KMS-11 (cell line): ENCODE measurements around the gene GBA2.

Source experiments
- H2AFZ ChIP-seq: fragments of 200-600 bp; sonication (generic); 2 replicates; pipeline ENCODE4 v1.6.1; 2016; ENCODE audit warnings: antibody characterized with exemption, mixed run types, low read depth
- H3K27ac ChIP-seq: fragments of 200-600 bp; sonication (generic); 2 replicates; pipeline ENCODE4 v1.6.1; 2016; ENCODE audit warnings: mild to moderate bottlenecking, mixed run types
- H3K27me3 ChIP-seq: fragments of 200-600 bp; sonication (generic); 2 replicates; pipeline ENCODE4 v1.6.1; 2017; ENCODE audit warnings: mild to moderate bottlenecking, low read depth, mixed run types, moderate library complexity; ENCODE audit not compliant: insufficient read depth
- H3K36me3 ChIP-seq: fragments of 200-600 bp; sonication (generic); 2 replicates; pipeline ENCODE4 v1.6.1; 2017; ENCODE audit warnings: mild to moderate bottlenecking, mixed run types; ENCODE audit not compliant: insufficient read depth
- H3K4me1 ChIP-seq: fragments of 200-600 bp; sonication (generic); 2 replicates; pipeline ENCODE4 v1.6.1; 2016; ENCODE audit warnings: mild to moderate bottlenecking, low read depth, mixed run types; ENCODE audit not compliant: poor library complexity, severe bottlenecking
- H3K4me2 ChIP-seq: fragments of 200-600 bp; sonication (generic); 2 replicates; pipeline ENCODE4 v1.7.0; 2016; ENCODE audit warnings: mild to moderate bottlenecking, mixed run types
- H3K4me3 ChIP-seq: fragments of 200-600 bp; sonication (generic); IDR thresholded peaks from 2 replicates; pipeline ENCODE4 v1.6.1; 2017; ENCODE audit warnings: low read depth, low read length, mixed read lengths; ENCODE audit not compliant: insufficient read depth
- H3K79me2 ChIP-seq: fragments of 200-600 bp; sonication (generic); 2 replicates; pipeline ENCODE4 v1.6.1; 2016; ENCODE audit warnings: low read depth, mixed run types; ENCODE audit not compliant: insufficient read depth
- H3K9ac ChIP-seq: fragments of 200-600 bp; sonication (generic); 2 replicates; pipeline ENCODE4 v1.6.1; 2016; ENCODE audit warnings: mild to moderate bottlenecking, mixed run types
- H4K20me1 ChIP-seq: fragments of 200-600 bp; sonication (generic); 2 replicates; pipeline ENCODE4 v1.6.1; 2016; ENCODE audit warnings: mild to moderate bottlenecking, mixed run types; ENCODE audit not compliant: insufficient read depth
- TF ChIP-seq, protein P1 (sequence below): fragments of 200-600 bp; sonication (generic); conservative IDR thresholded peaks from 2 replicates; pipeline ENCODE4 v1.6.1; 2017; ENCODE audit warnings: low read depth, mild to moderate bottlenecking, antibody characterized with exemption, low read length, moderate library complexity, mixed read lengths

Gene GBA2

DNA sequence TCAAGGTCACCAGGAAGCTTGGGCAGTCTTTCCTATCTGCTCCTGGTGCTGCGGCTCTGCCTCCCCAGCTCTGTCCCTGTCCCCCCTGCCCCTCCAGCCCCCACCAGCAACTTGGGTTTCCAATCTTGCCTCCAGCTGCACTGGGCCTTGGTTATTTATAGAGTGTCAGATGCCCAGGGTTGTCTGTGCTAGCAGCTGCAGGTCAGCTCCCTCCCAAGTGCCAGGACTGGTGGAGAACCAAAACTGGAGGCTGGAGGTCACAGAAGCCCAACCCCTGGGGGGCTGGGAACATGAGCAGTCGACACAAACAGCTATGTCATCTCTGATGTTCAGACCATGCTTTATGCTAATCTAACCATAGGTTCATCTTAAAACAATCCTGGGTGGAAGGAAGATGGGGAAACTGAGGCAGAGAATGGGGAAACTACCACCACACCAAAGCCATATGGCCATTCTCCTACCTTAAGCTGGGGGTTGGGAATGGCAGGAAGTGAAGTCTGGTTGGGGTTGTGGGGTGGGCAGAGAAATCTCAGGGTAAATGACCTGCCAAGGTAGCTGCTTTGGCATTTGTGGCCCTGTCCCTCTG, 61.0 kb downstream of the GBA2 start:
- H3K79me2 ChIP-seq, result no peaks in the 10 kb centered on the region
- H4K20me1 ChIP-seq, result no peaks in the 10 kb centered on the region
- H2AFZ ChIP-seq, result no peak overlapping the region
- H3K4me2 ChIP-seq, result no peak overlapping the region
- H3K4me1 ChIP-seq, result no peaks in the 10 kb centered on the region
- H3K27ac ChIP-seq, result no peak overlapping the region
- no peak overlapping the region for H3K4me3 ChIP-seq
- H3K9ac ChIP-seq, result no peak overlapping the region
- no peaks in the 10 kb centered on the region for H3K27me3 ChIP-seq
- TF ChIP-seq, protein P1, sequence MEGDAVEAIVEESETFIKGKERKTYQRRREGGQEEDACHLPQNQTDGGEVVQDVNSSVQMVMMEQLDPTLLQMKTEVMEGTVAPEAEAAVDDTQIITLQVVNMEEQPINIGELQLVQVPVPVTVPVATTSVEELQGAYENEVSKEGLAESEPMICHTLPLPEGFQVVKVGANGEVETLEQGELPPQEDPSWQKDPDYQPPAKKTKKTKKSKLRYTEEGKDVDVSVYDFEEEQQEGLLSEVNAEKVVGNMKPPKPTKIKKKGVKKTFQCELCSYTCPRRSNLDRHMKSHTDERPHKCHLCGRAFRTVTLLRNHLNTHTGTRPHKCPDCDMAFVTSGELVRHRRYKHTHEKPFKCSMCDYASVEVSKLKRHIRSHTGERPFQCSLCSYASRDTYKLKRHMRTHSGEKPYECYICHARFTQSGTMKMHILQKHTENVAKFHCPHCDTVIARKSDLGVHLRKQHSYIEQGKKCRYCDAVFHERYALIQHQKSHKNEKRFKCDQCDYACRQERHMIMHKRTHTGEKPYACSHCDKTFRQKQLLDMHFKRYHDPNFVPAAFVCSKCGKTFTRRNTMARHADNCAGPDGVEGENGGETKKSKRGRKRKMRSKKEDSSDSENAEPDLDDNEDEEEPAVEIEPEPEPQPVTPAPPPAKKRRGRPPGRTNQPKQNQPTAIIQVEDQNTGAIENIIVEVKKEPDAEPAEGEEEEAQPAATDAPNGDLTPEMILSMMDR, result no peak
- H3K36me3 ChIP-seq, result no peaks in the 10 kb centered on the region

DNA sequence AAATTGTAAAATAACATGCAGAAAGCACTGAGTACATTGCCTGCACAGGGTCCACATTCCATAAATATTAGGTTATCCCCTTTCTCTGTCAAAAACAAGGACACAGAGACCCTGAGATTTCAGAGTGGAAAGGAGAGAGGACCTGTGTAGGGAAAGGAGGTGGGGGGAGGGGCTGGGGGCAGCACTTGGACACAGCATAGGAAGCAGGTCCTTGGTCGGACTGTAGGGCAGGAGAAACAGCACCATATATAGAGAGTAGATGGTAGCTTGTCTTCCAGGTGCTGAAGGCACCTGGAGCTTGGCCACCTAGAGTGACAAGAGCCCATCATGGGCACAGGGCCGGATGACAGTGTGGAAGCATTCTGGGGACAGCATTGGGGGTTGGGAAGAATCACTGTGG, 61.7 kb downstream of the GBA2 start:
- Histone ChIP-seq H3K9ac (no peak overlapping the region), H3K4me3 (no peak overlapping the region)

More for the DNA sequence above, 61.7 kb downstream of the GBA2 start:
- no peaks in the 10 kb centered on the region for H3K27me3 ChIP-seq
- no peak overlapping the region for H3K27ac ChIP-seq
- no peaks in the 10 kb centered on the region for H4K20me1 ChIP-seq
- no peaks in the 10 kb centered on the region for H3K79me2 ChIP-seq
- TF ChIP-seq, protein P1, result no peak
- H3K4me2 ChIP-seq, result no peak overlapping the region
- H3K36me3 ChIP-seq, result no peaks in the 10 kb centered on the region
- H2AFZ ChIP-seq, result no peak overlapping the region
- no peaks in the 10 kb centered on the region for H3K4me1 ChIP-seq
